ENCODE results near the gene PPARG.

PPARG gene

GRCh38 chr3:12409684-12410596, 121.1 kb downstream of the PPARG start:
- Histone ChIP-seq H3K36me3 (no peaks in the 10 kb centered on the region), H3K27me3 (ENCODE audit: insufficient read depth, low read depth, severe bottlenecking) (no peaks in the 10 kb centered on the region), H3K9me3 (ENCODE audit: severe bottlenecking) (no peaks in the 10 kb centered on the region), H3K4me3 (ENCODE audit: low read depth, low read length) (no peak overlapping the region), H3K27ac (no peak overlapping the region)
- no peak for DNase-seq
- no peak for TF ChIP-seq CTCF (IDR thresholded peaks at IDR 0.05; ENCODE audit: low read depth, low read length)

- H3K27ac ChIP-seq, result no peak overlapping the region
Measured at GRCh38 chr3:12413721-12414255, 124.9 kb downstream of the PPARG start.

GRCh38 chr3:12415014-12415680, 126.3 kb downstream of the PPARG start:
- Histone ChIP-seq H3K27ac (no peak overlapping the region), H3K36me3 (no peaks in the 10 kb centered on the region), H3K9me3 (ENCODE audit: severe bottlenecking) (no peaks in the 10 kb centered on the region), H3K27me3 (ENCODE audit: insufficient read depth, low read depth, severe bottlenecking) (no peaks in the 10 kb centered on the region), H3K4me3 (ENCODE audit: low read depth, low read length) (no peak overlapping the region)
- TF ChIP-seq CTCF (IDR thresholded peaks at IDR 0.05; ENCODE audit: low read depth, low read length), result no peak
- no peak for DNase-seq

More at GRCh38 chr3:12413721-12414255, 124.9 kb downstream of the PPARG start:
- H3K36me3 ChIP-seq, result no peaks in the 10 kb centered on the region
- H3K9me3 ChIP-seq (ENCODE audit: severe bottlenecking), result no peaks in the 10 kb centered on the region
- no peaks in the 10 kb centered on the region for H3K27me3 ChIP-seq (ENCODE audit: insufficient read depth, low read depth, severe bottlenecking)
- DNase-seq, result no peak
- TF ChIP-seq CTCF (IDR thresholded peaks at IDR 0.05; ENCODE audit: low read depth, low read length), result no peak
- H3K4me3 ChIP-seq (ENCODE audit: low read depth, low read length), result no peak overlapping the region

GRCh38 chr3:12416731-12417130, 127.9 kb downstream of the PPARG start:
- Histone ChIP-seq H3K4me3 (ENCODE audit: low read depth, low read length) (no peak overlapping the region), H3K9me3 (ENCODE audit: severe bottlenecking) (no peaks in the 10 kb centered on the region), H3K36me3 (no peaks in the 10 kb centered on the region), H3K27me3 (ENCODE audit: insufficient read depth, low read depth, severe bottlenecking) (peaks cover 5% of the 10 kb centered on the region), H3K27ac (no peak overlapping the region)
- TF ChIP-seq CTCF (IDR thresholded peaks at IDR 0.05; ENCODE audit: low read depth, low read length), result no peak
- DNase-seq, result no peak

GRCh38 chr3:12420393-12420792, 131.5 kb downstream of the PPARG start:
- Histone ChIP-seq H3K4me3 (ENCODE audit: low read depth, low read length) (no peak overlapping the region), H3K9me3 (ENCODE audit: severe bottlenecking) (no peaks in the 10 kb centered on the region), H3K27me3 (ENCODE audit: insufficient read depth, low read depth, severe bottlenecking) (peaks cover 37% of the 10 kb centered on the region), H3K36me3 (no peaks in the 10 kb centered on the region), H3K27ac (no peak overlapping the region)
- DNase-seq, result no peak
- TF ChIP-seq CTCF (IDR thresholded peaks at IDR 0.05; ENCODE audit: low read depth, low read length), result no peak

Measured in WERI-Rb-1 (cell line).